Stimulated activated CD8-positive, alpha-beta memory T cell treated with anti-CD3 and anti-CD28 coated beads, Interleukin-4, amount 100 ng/mL, for 48 hours (primary cell): ENCODE data around the gene TLE1.

Experiments used
- DNase-seq: peaks from one replicate; pipeline ENCODE4 v3.0.0-alpha.2; 2020

Gene TLE1

GRCh38 chr9:81540142-81540710, 149.1 kb downstream of the TLE1 start:
- DNase-seq = no peak

GRCh38 chr9:81539317-81539716, 150.0 kb downstream of the TLE1 start:
- no peak for DNase-seq

GRCh38 chr9:81538890-81539289, 150.5 kb downstream of the TLE1 start:
- no peak for DNase-seq

- DNase-seq = no peak
Observed at GRCh38 chr9:81537964-81538363, 151.4 kb downstream of the TLE1 start.

DNA sequence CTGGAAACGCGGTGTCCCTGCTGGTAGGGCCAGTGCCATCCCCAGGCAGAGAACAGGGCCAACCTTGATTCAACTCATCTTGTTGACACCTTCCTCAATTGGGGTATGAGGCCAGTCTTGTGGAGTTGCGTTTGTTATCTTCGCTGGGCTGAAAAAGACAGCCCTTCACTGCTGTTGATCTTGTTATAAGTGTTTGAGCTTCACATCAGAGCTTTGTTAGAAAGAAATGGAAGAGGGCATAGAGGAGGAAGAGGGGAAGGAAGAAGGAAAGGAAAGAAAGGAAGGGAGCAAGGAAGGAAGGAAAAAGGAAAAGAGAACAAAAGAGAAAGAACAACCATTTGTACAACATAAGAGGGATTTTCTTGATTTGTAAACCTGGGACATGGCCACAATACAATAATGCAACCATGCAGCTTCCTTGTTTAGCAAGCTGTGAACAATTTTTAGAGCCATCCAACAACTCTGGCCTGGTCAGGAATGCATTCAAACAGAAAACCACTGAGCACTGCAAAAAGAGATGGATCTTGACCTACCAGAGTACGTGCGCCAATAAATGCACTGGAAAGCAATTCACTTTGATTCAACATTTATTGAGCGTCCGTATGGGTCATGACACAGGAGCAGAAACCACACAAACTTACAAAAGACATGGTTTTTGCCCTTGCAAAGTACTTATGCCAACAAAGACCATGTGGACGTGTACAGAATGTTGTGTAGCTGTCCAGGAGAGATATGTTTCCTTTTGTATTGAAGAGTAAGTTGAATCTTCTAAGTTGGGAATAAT, 152.9 kb downstream of the TLE1 start:
- no peak for DNase-seq

GRCh38 chr9:81535542-81536241, 153.7 kb downstream of the TLE1 start:
- no peak for DNase-seq

DNA sequence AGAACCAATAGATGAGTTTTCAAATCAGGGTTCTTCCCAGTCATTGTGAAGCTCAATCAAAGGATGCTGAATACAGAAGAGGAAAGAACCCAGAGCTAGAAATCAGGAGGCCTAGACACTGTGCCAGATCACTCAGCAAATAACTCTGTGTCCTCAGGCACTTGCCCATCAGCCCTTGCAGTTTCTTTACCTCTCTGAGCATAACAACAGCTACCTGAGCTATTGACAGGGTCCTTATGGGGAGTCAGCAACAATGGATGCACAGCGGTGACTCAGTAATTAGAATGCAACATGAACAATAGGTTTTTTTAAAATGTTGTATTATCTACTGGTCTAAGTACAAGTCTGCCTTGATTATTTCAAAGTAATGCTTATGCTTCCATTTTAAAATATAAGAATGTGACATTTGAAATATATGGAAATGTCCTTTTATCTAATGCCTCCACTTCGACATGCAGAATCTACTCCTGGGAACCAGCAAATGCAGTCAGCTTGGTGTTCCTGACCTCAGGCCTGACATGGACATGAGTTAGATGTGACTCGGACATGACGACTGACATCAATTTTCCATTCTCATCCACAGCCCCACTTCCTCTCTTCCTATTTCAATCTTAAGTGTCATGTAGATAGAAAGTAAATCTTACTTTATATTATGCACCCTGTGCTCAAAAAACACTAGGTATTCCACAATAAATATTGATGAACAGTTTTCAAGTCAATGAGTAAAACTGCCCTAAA, 155.0 kb downstream of the TLE1 start:
- DNase-seq = no peak
